HepG2 (cell line): ENCODE data around the gene P2RY6. TPM values are rescaled to one million over a fixed set of nuclear protein-coding genes. Genes with fewer than 3 reads are reported as not detected.

Experiments
- ATAC-seq: fragments of 200-7000 bp; cut with Tn5 transposase; 3 replicates; pipeline ENCODE4 v1.9.1; 2020; ENCODE audit warnings: mild to moderate bottlenecking, moderate library complexity
- BruUV-seq: library from RNA; stranded (reverse); fragments of 400-500 nt; replicated peaks from 2 replicates; lab custom pipeline; 2021; lab: Mats Ljungman, UMichigan
- CTCF ChIA-PET: fragments of 300-600 bp; formaldehyde crosslinking; extraction: SDS; loops from one replicate; lab custom pipeline; 2021; ENCODE audit warnings: low total read pairs, inconsistent platforms, low intra/inter-chr PET ratio; lab: Yijun Ruan, JAX
- POLR2A ChIA-PET: fragments of 350-600 bp; sonication (Branson Sonifier 250); formaldehyde crosslinking; loops from one replicate; lab custom pipeline; 2020; ENCODE audit warnings: antibody characterized with exemption, inconsistent platforms; lab: Yijun Ruan, JAX
- DNase-seq: peaks from one replicate; pipeline ENCODE4 v3.0.0-alpha.2; 2015; ENCODE audit warnings: low spot score
- FAIRE-seq: peaks from 3 replicates; lab custom pipeline; 2011; peaks lifted over from hg19 to GRCh38; lab: Jason Lieb, UNC
- H2AFZ ChIP-seq: one replicate; pipeline ENCODE4 v1.6.1; 2011; ENCODE audit warnings: low read length, inconsistent platforms
- H3K27ac ChIP-seq: fragments of 300-600 bp; 3 replicates; pipeline ENCODE4 v1.8.0; 2011; ENCODE audit warnings: mixed run types, mild to moderate bottlenecking, mixed read lengths, low read length, inconsistent platforms; ENCODE audit not compliant: insufficient read depth; ENCODE audit errors: extremely low read length
- H3K27me3 ChIP-seq, 2 experiments: fragments of 200-600 bp in 1 of 2; 2 replicates in 1 of 2; 3 replicates in 1 of 2; pipeline versions ENCODE4 v1.6.0 to v1.8.0; 2011; ENCODE audit warnings: low read length in 2 of 2, mild to moderate bottlenecking in 2 of 2, moderate library complexity in 2 of 2, inconsistent platforms in 1 of 2; ENCODE audit not compliant: insufficient read depth in 2 of 2, control insufficient read depth in 1 of 2
- H3K36me3 ChIP-seq, 2 experiments: fragments of 200-600 bp in 1 of 2; replicated peaks in 1 of 2; 2 replicates in 1 of 2; 3 replicates in 1 of 2; pipeline versions ENCODE4 v1.5.1 to v1.8.0; 2011; ENCODE audit warnings: low read length in 2 of 2, inconsistent platforms in 1 of 2; ENCODE audit not compliant: insufficient read depth in 2 of 2, control insufficient read depth in 1 of 2
- H3K4me1 ChIP-seq: 2 replicates; pipeline ENCODE4 v1.5.1; 2012; ENCODE audit warnings: low read length, inconsistent platforms; ENCODE audit not compliant: insufficient read depth
- H3K4me2 ChIP-seq: 2 replicates; pipeline ENCODE4 v1.6.0; 2011; ENCODE audit warnings: low read depth, low read length, inconsistent platforms
- H3K4me3 ChIP-seq, 3 experiments: fragments of 200-600 bp in 1 of 3; sonication (generic), shearing (Covaris generic) in 1 of 3; replicated peaks in 1 of 3; 2 replicates each; pipeline ENCODE4 v1.5.1; 2011 to 2016; ENCODE audit warnings: low read length in 3 of 3, inconsistent platforms in 2 of 3, low read depth in 2 of 3, mild to moderate bottlenecking in 2 of 3, control low read depth in 1 of 3, mixed read lengths in 1 of 3; ENCODE audit not compliant: insufficient read depth in 1 of 3
- H3K79me2 ChIP-seq: one replicate; pipeline ENCODE4 v1.6.1; 2011; ENCODE audit warnings: low read length, inconsistent platforms; ENCODE audit not compliant: insufficient read depth
- H3K9ac ChIP-seq: 2 replicates; pipeline ENCODE4 v1.6.0; 2011; ENCODE audit warnings: mild to moderate bottlenecking, low read depth, low read length, inconsistent platforms; ENCODE audit not compliant: insufficient read depth
- H3K9me3 ChIP-seq: 2 replicates; pipeline ENCODE4 v1.5.1; 2012; ENCODE audit warnings: mild to moderate bottlenecking, low read length
- H4K20me1 ChIP-seq: 2 replicates; pipeline ENCODE4 v1.6.0; 2011; ENCODE audit warnings: inconsistent platforms, mild to moderate bottlenecking, low read length, moderate library complexity; ENCODE audit not compliant: insufficient read depth
- CBX2 ChIP-seq, 2 experiments: fragments of 200-600 bp in 1 of 2; sonication (generic); formaldehyde crosslinking in 1 of 2; IDR thresholded peaks; 2 replicates each; pipeline versions ENCODE4 v1.7.0 to v1.8.1; 2018 to 2022; ENCODE audit warnings: low read depth in 2 of 2, low read length in 1 of 2, mild to moderate bottlenecking in 1 of 2, missing genetic modification reagents in 1 of 2
- JARID2 ChIP-seq: sonication (generic); formaldehyde crosslinking; IDR thresholded peaks from 2 replicates; pipeline ENCODE4 v1.8.1; 2023; ENCODE audit warnings: missing genetic modification reagents, inconsistent platforms; ENCODE audit not compliant: insufficient replicate concordance
- KDM5A ChIP-seq: fragments of 200-600 bp; sonication (generic); IDR thresholded peaks from 2 replicates; pipeline ENCODE4 v1.7.0; 2018; ENCODE audit warnings: antibody characterized with exemption, mild to moderate bottlenecking, low read length, borderline replicate concordance
- PHF8 ChIP-seq: sonication (generic); formaldehyde crosslinking; IDR thresholded peaks from 2 replicates; pipeline ENCODE4 v1.5.0; 2020; ENCODE audit warnings: missing genetic modification reagents
- ZNF10 ChIP-seq: sonication (generic); formaldehyde crosslinking; IDR thresholded peaks from 2 replicates; pipeline ENCODE4 v1.4.0; 2020; ENCODE audit warnings: mild to moderate bottlenecking, low read depth, missing genetic modification reagents, borderline replicate concordance
- ZNF333 ChIP-seq: sonication (generic); formaldehyde crosslinking; IDR thresholded peaks from 2 replicates; pipeline ENCODE4 v1.4.0; 2020; ENCODE audit warnings: mild to moderate bottlenecking, missing genetic modification reagents, borderline replicate concordance
- ZNF530 ChIP-seq: sonication (generic); formaldehyde crosslinking; IDR thresholded peaks from 2 replicates; pipeline ENCODE4 v1.5.0; 2020; ENCODE audit warnings: low read depth, mild to moderate bottlenecking, missing genetic modification reagents
- ZNF678 ChIP-seq: sonication (generic); formaldehyde crosslinking; IDR thresholded peaks from 2 replicates; pipeline ENCODE4 v1.4.0; 2020; ENCODE audit warnings: mild to moderate bottlenecking, missing genetic modification reagents
- WGBS: methylation state at CpG from one replicate; pipeline ENCODE4 v1.1.6; 2017; ENCODE audit warnings: low lambda C conversion rate; 5-methylcytosine and 5-hydroxymethylcytosine counted together
- in situ Hi-C: cut with HindIII; loops from 2 replicates; pipeline ENCODE4 v1.10.0; 2017; ENCODE audit warnings: low pct_unique_long_range_greater_than_20kb; ENCODE audit not compliant: extremely low pct_ligation_motif_present
- intact Hi-C: fragments of 100-400 bp; cut with micrococcal nuclease; formaldehyde crosslinking; loops from one replicate; pipeline ENCODE4 v1.10.0; 2022; ENCODE audit not compliant: unreplicated experiment
- polyA plus RNA-seq, 8 experiments: library from polyadenylated mRNA; depleted of rRNA in 3 of 8; stranded (reverse) in 7 of 8; unstranded in 1 of 8; fragments of >200 nt; fragmentation: Illumina TruSeq in 4 of 8; extraction: Trizol in 4 of 8; gene quantifications; 2 replicates each; pipeline versions ENCODE4 v1.2.1 to v1.2.3, GENCODE V29; 2011 to 2016; ENCODE audit warnings: low read depth in 4 of 8, missing spikeins in 1 of 8, mixed read lengths in 1 of 8; ENCODE audit not compliant: insufficient read depth in 1 of 8
- total RNA-seq, 5 experiments: library from RNA; depleted of rRNA; stranded (reverse); fragments of >200 nt; fragmentation: Illumina TruSeq; extraction: Trizol; gene quantifications; 2 replicates each; pipeline ENCODE4 v1.2.3, GENCODE V29; 2016; ENCODE audit warnings: low read depth in 1 of 5
- TF ChIP-seq, protein P1 (sequence below): sonication (generic); formaldehyde crosslinking; IDR thresholded peaks from 2 replicates; pipeline ENCODE4 v1.9.0; 2022; ENCODE audit warnings: missing genetic modification reagents, mild to moderate bottlenecking, borderline replicate concordance
- TF ChIP-seq, protein P2 (sequence below): sonication (generic); formaldehyde crosslinking; conservative IDR thresholded peaks from 2 replicates; pipeline ENCODE4 v1.4.0; 2020; ENCODE audit warnings: missing genetic modification reagents

Gene P2RY6
- total and polyA plus RNA-seq, 2 of the 13 experiments (the other 11 are each of a cell fraction or from before 2014, with no cell fraction given), result 0.09 to 0.29 TPM

DNA sequence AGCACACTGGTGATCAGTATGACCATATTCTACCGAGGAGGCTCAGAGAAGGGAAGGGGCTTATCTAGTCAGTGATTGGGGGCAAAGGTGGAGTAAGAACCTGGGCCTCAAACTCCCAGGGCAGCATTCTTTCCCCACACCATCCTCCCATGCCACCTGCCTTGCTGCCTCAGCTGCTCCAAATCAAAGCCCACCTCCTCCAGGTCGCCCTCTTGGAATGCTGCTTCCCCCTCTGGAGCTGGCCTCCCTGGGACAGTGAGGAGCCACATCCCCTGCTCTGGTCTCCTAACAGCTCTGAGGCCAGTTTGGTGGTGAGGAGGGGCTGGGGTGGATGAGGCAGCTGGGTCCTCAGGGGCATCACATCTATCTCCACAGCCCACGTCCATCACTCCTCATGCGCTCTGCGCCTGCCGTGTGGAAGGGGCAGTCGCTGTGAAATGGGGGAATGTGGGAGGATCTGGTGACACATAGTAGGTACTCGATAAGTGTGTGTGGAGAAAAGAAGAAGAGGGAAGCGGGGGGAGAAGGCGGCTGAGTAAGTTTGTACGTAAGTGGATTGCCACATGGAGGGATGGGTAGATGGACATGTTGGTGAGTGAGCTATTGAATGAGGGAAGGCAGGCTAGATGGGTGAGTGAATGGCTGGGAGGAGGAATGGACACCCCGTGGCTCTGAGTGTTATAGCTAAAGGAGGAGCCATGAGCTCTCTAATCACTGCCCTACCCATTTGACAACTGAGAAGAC is 19.8 kb downstream of the P2RY6 start (continued):
- TF ChIP-seq PHF8 (CRISPR knock-in tag), result no peak
- TF ChIP-seq ZNF10 (CRISPR knock-in tag), result no peak
- TF ChIP-seq ZNF678, result no peak
- TF ChIP-seq, all 625 proteins: peak for 0

DNA sequence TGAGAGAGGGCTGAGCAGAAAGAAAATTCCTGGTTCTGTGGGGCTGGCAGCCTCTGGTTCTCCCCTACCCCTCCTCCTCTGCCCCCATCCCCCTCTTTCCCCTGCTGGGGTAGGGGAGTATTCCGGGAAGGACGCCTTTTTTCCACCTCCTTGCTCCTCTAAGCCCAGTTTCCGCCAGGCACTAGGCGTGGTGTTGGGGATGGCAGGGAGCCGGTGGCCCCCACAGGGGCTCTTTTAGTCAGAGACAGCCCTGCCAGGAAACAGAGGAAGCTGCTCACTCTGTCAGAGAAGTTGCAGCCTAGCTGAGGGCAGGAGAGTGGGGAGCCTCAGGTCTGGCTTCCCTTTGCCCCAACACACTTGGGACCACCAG is 20.4 kb downstream of the P2RY6 start:
- in situ Hi-C loops, result loop anchor here (5.0 kb wide), 1 partner anchor 100 kb away; no protein-coding TSS in a partner anchor
- no peak overlapping the region for H3K4me3 ChIP-seq
- H3K4me1 ChIP-seq, result peaks cover 18% of the 10 kb centered on the region
- H3K27ac ChIP-seq, result no peak overlapping the region
- no peak overlapping the region for H3K4me2 ChIP-seq
- intact Hi-C loops, result loop anchor here (1.0 kb wide), 1 partner anchor 32 kb away; no protein-coding TSS in a partner anchor
- POLR2A ChIA-PET, result interaction anchor here (1.2 kb wide), 1 partner anchor 15 kb away, joined by 5 read pairs; no protein-coding TSS in a partner anchor
- CTCF ChIA-PET, result no interaction called here
- no peaks in the 10 kb centered on the region for H4K20me1 ChIP-seq
- no peak overlapping the region for H2AFZ ChIP-seq
- H3K27me3 ChIP-seq, result peaks cover 4 to 36% of the 10 kb centered on the region in 2 experiments; a peak in 3 of 5 replicates
- ATAC-seq (no peak), FAIRE-seq (no peak), DNase-seq (no peak)
- H3K36me3 ChIP-seq, result no peaks in the 10 kb centered on the region
- no peak overlapping the region for H3K9ac ChIP-seq
- H3K79me2 ChIP-seq, result no peaks in the 10 kb centered on the region
- WGBS, result 4% methylated on average over 5 of the region's 5 CpGs
- no peaks in the 10 kb centered on the region for H3K9me3 ChIP-seq
- no TSS peak for BruUV-seq
- no peak for TF ChIP-seq KDM5A
- no peak for TF ChIP-seq CBX2 (IDR thresholded peaks at IDR 0.05; ENCODE audit: low read depth, low read length)
- no peak for TF ChIP-seq CBX2 (CRISPR knock-in tag; IDR thresholded peaks at IDR 0.05; ENCODE audit: low read depth)
- no peak for TF ChIP-seq ZNF333 (CRISPR knock-in tag)
- TF ChIP-seq JARID2, result no peak
- TF ChIP-seq, protein P1, sequence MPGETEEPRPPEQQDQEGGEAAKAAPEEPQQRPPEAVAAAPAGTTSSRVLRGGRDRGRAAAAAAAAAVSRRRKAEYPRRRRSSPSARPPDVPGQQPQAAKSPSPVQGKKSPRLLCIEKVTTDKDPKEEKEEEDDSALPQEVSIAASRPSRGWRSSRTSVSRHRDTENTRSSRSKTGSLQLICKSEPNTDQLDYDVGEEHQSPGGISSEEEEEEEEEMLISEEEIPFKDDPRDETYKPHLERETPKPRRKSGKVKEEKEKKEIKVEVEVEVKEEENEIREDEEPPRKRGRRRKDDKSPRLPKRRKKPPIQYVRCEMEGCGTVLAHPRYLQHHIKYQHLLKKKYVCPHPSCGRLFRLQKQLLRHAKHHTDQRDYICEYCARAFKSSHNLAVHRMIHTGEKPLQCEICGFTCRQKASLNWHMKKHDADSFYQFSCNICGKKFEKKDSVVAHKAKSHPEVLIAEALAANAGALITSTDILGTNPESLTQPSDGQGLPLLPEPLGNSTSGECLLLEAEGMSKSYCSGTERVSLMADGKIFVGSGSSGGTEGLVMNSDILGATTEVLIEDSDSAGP, result no peak
- no peak for TF ChIP-seq ZNF530 (CRISPR knock-in tag)
- TF ChIP-seq, protein P2, sequence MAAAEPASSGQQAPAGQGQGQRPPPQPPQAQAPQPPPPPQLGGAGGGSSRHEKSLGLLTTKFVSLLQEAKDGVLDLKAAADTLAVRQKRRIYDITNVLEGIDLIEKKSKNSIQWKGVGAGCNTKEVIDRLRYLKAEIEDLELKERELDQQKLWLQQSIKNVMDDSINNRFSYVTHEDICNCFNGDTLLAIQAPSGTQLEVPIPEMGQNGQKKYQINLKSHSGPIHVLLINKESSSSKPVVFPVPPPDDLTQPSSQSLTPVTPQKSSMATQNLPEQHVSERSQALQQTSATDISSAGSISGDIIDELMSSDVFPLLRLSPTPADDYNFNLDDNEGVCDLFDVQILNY (CRISPR knock-in tag), result no peak
